IMR-90 (cell line): ENCODE data around the gene FMN2. TPM values are rescaled to one million over a fixed set of nuclear protein-coding genes. Genes with fewer than 3 reads are reported as not detected.
A peak's percentile ranks its signal among the peaks of the same experiment; 100 is the strongest.

ENCODE experiments used
- ATAC-seq: fragments of 200-7000 bp; cut with Tn5 transposase; 2 replicates; pipeline ENCODE4 v1.9.1; 2020; ENCODE audit warnings: low read depth, mild to moderate bottlenecking, moderate library complexity
- BruUV-seq: library from RNA; stranded (reverse); fragments of 400-500 nt; replicated peaks from 2 replicates; lab custom pipeline; 2021; lab: Mats Ljungman, UMichigan
- CTCF ChIA-PET: fragments of 300-600 bp; formaldehyde crosslinking; extraction: SDS; loops from one replicate; lab custom pipeline; 2021; ENCODE audit warnings: antibody characterized with exemption; lab: Yijun Ruan, JAX
- POLR2A ChIA-PET: fragments of 300-600 bp; sonication (Branson Sonifier 250); formaldehyde crosslinking; loops from one replicate; lab custom pipeline; 2022; ENCODE audit warnings: antibody characterized with exemption; ENCODE audit not compliant: unreplicated experiment; lab: Charles Lee
- DNase-seq: peaks from one replicate; pipeline ENCODE4 v3.0.0; 2013
- H2AFZ ChIP-seq: replicated peaks from 2 replicates; pipeline ENCODE3; 2013; ENCODE audit warnings: low read length, mild to moderate bottlenecking; ENCODE audit not compliant: poor library complexity
- H2AK5ac ChIP-seq: 2 replicates; pipeline ENCODE4 v1.6.1; 2013; ENCODE audit warnings: low read depth, low read length, inconsistent platforms
- H2AK9ac ChIP-seq: replicated peaks from 2 replicates; pipeline ENCODE3; 2013; ENCODE audit warnings: mild to moderate bottlenecking, low read depth, low read length, moderate library complexity; ENCODE audit not compliant: poor library complexity
- H2BK120ac ChIP-seq: 2 replicates; pipeline ENCODE4 v1.6.1; 2013; ENCODE audit warnings: low read depth, low read length, inconsistent platforms
- H2BK15ac ChIP-seq: 3 replicates; pipeline ENCODE4 v1.6.1; 2013; ENCODE audit warnings: low read depth, low read length, inconsistent platforms
- H2BK20ac ChIP-seq: 2 replicates; pipeline ENCODE4 v1.6.1; 2013; ENCODE audit warnings: low read depth, mild to moderate bottlenecking, inconsistent platforms, low read length, moderate library complexity
- H2BK5ac ChIP-seq: 2 replicates; pipeline ENCODE4 v1.6.1; 2013; ENCODE audit warnings: mild to moderate bottlenecking, low read depth, low read length, inconsistent platforms; ENCODE audit not compliant: poor library complexity, severe bottlenecking
- H3K14ac ChIP-seq: replicated peaks from 2 replicates; pipeline ENCODE4 v1.6.1; 2013; ENCODE audit warnings: low read depth, low read length, inconsistent platforms
- H3K18ac ChIP-seq: 2 replicates; pipeline ENCODE4 v1.6.1; 2013; ENCODE audit warnings: low read depth, low read length, control low read depth
- H3K23ac ChIP-seq: 2 replicates; pipeline ENCODE4 v1.6.1; 2013; ENCODE audit warnings: low read depth, low read length, inconsistent platforms
- H3K27ac ChIP-seq: 2 replicates; pipeline ENCODE4 v1.5.1; 2013; ENCODE audit warnings: mild to moderate bottlenecking, control low read depth, low read length; ENCODE audit not compliant: insufficient read depth
- H3K27me3 ChIP-seq: 2 replicates; pipeline ENCODE4 v1.6.1; 2013; ENCODE audit warnings: low read length; ENCODE audit not compliant: control insufficient read depth, insufficient read depth
- H3K36me3 ChIP-seq: 2 replicates; pipeline ENCODE4 v1.6.1; 2013; ENCODE audit warnings: low read length, mixed read lengths; ENCODE audit not compliant: control insufficient read depth, insufficient read depth
- H3K4ac ChIP-seq: 2 replicates; pipeline ENCODE4 v1.6.1; 2013; ENCODE audit warnings: low read depth, low read length, inconsistent platforms
- H3K4me1 ChIP-seq: 2 replicates; pipeline ENCODE4 v1.6.1; 2013; ENCODE audit warnings: low read length, mixed read lengths; ENCODE audit not compliant: control insufficient read depth, insufficient read depth
- H3K4me2 ChIP-seq: 2 replicates; pipeline ENCODE4 v1.6.1; 2013; ENCODE audit warnings: low read depth, mild to moderate bottlenecking, control low read depth, low read length, moderate library complexity
- H3K4me3 ChIP-seq: 2 replicates; pipeline ENCODE4 v1.5.1; 2013; ENCODE audit warnings: low read depth, mild to moderate bottlenecking, control low read depth, low read length, moderate library complexity; ENCODE audit not compliant: insufficient read depth
- H3K56ac ChIP-seq: 2 replicates; pipeline ENCODE4 v1.6.1; 2013; ENCODE audit warnings: low read length, inconsistent platforms; ENCODE audit not compliant: insufficient read depth; ENCODE audit errors: extremely low read depth
- H3K79me1 ChIP-seq, 2 experiments: 2 replicates each; pipeline ENCODE4 v1.6.1; 2013; ENCODE audit warnings: low read length in 2 of 2, inconsistent platforms in 1 of 2, low read depth in 1 of 2
- H3K9ac ChIP-seq: 2 replicates; pipeline ENCODE4 v1.6.1; 2013; ENCODE audit warnings: low read depth, low read length, control low read depth
- H3K9me1 ChIP-seq: 2 replicates; pipeline ENCODE4 v1.6.1; 2013; ENCODE audit warnings: low read length, inconsistent platforms; ENCODE audit not compliant: insufficient read depth
- H3K9me3 ChIP-seq: 2 replicates; pipeline ENCODE4 v1.6.1; 2013; ENCODE audit warnings: low read length; ENCODE audit not compliant: control insufficient read depth, insufficient read depth
- H4K20me1 ChIP-seq: 2 replicates; pipeline ENCODE4 v1.6.1; 2013; ENCODE audit warnings: low read length, inconsistent platforms; ENCODE audit not compliant: insufficient read depth
- H4K5ac ChIP-seq: 2 replicates; pipeline ENCODE4 v1.6.1; 2013; ENCODE audit warnings: mild to moderate bottlenecking, low read depth, low read length, control low read depth
- H4K8ac ChIP-seq, 2 experiments: 2 replicates each; pipeline ENCODE4 v1.6.1; 2013; ENCODE audit warnings: low read depth in 2 of 2, low read length in 2 of 2, control low read depth in 1 of 2, inconsistent platforms in 1 of 2
- H4K91ac ChIP-seq: 2 replicates; pipeline ENCODE4 v1.6.1; 2013; ENCODE audit warnings: low read depth, low read length, inconsistent platforms; ENCODE audit not compliant: insufficient read depth
- FOS ChIP-seq: fragments of 150-350 bp; IDR thresholded peaks from 2 replicates; pipeline ENCODE4 v1.6.1; 2016; ENCODE audit warnings: low read depth, low read length
- MXI1 ChIP-seq: IDR thresholded peaks from 2 replicates; pipeline ENCODE4 v1.6.1; 2012; ENCODE audit warnings: low read depth, mild to moderate bottlenecking, low read length, moderate library complexity, borderline replicate concordance
- WGBS, 2 experiments: methylation state at CpG; one replicate each; pipeline versions ENCODE4 v1.1.5 to v1.1.7; 2013; ENCODE audit warnings: missing lambda C conversion rate in 2 of 2; ENCODE audit not compliant: insufficient read length in 1 of 2; ENCODE audit errors: extremely low coverage in 2 of 2; 5-methylcytosine and 5-hydroxymethylcytosine counted together
- dilution Hi-C: fragments of 300-500 bp; cut with HindIII; formaldehyde crosslinking; loops from one replicate; pipeline ENCODE4 v1.14.3; 2018; ENCODE audit warnings: low sequenced_read_pairs; ENCODE audit not compliant: unreplicated experiment
- in situ Hi-C: fragments of 300-500 bp; cut with MboI; formaldehyde crosslinking; loops from 3 replicates; pipeline ENCODE4 v1.14.3; 2019; ENCODE audit warnings: low sequenced_read_pairs, inconsistent platforms, mixed read lengths
- intact Hi-C: fragments of 100-400 bp; cut with micrococcal nuclease; formaldehyde crosslinking; loops from 2 replicates; pipeline ENCODE4 v1.10.0; 2022
- polyA plus RNA-seq, 3 experiments: library from polyadenylated mRNA; depleted of rRNA; stranded (reverse); fragments of >200 nt; gene quantifications; 2 replicates each; pipeline ENCODE4 v1.2.3, GENCODE V29; 2012; ENCODE audit warnings: low replicate concordance in 1 of 3
- total RNA-seq: library from RNA; depleted of rRNA; stranded (reverse); fragments of >200 nt; gene quantifications from 2 replicates; pipeline ENCODE4 v1.2.3, GENCODE V29; 2012

The FMN2 gene
- total and polyA plus RNA-seq, 2 of the 4 experiments (the other 2 are of a cell fraction): 29.0 to 35.8 TPM

- in situ Hi-C loops: no loop called here
- peak overlapping the region; percentile 38; the same call in 1 of the 2 replicates for H3K18ac ChIP-seq
- H4K91ac ChIP-seq: no peak overlapping the region
- H3K27me3 ChIP-seq: no peaks in the 10 kb centered on the region
- H2BK15ac ChIP-seq: no peak overlapping the region
- H3K9ac ChIP-seq: peak overlapping the region; percentile 55
- no peaks in the 10 kb centered on the region for H3K36me3 ChIP-seq
- H3K4me2 ChIP-seq: peak overlapping the region; percentile 97
- intact Hi-C loops: loop anchor here (1.0 to 5.0 kb wide), 3 partner anchors 58 to 96 kb away; no protein-coding TSS in a partner anchor
- H3K79me1 ChIP-seq: peaks cover 14 to 21% of the 10 kb centered on the region in 2 experiments
- POLR2A ChIA-PET: no interaction called here
- H2BK5ac ChIP-seq: peak overlapping the region; percentile 55
- no peak overlapping the region; the same call in 1 of the 2 replicates for H2AK5ac ChIP-seq
- 0% methylated on average over 1 of the region's 5 CpGs; no CpG with 5 or more reads in 1 of the 2 experiments for WGBS, 2 experiments
- H4K8ac ChIP-seq: peak overlapping the region in 1 of 2 experiments; percentile 46; a peak in 2 of 4 replicates
- ATAC-seq: no peak
- dilution Hi-C loops: no loop called here
- TF ChIP-seq FOS (no peak), MXI1 (no peak)
- H2BK20ac ChIP-seq: 0 out of 2 replicates have a peak overlapping the region, but pooled peaks have one; percentile 13
- H4K5ac ChIP-seq: no peak overlapping the region
- H3K4me1 ChIP-seq: peaks cover 8% of the 10 kb centered on the region
- H3K14ac ChIP-seq: no peak overlapping the region
- peak overlapping the region; percentile 48; the same call in 1 of the 2 replicates for H2BK120ac ChIP-seq
- no TSS peak for BruUV-seq
- H3K4ac ChIP-seq: no peak overlapping the region
- H2AK9ac ChIP-seq: no peak overlapping the region
- DNase-seq: no peak
- H3K27ac ChIP-seq: peak overlapping the region; percentile 32; the same call in 1 of the 2 replicates
- CTCF ChIA-PET: interaction anchor here (0.6 to 2.4 kb wide), 5 partner anchors 59 to 336 kb away, joined by 3 to 6 read pairs (median 3); no protein-coding TSS in a partner anchor
- peak overlapping the region; percentile 89 for H3K4me3 ChIP-seq
- no peaks in the 10 kb centered on the region for H3K9me3 ChIP-seq
- H3K56ac ChIP-seq: peak overlapping the region; percentile 50; the same call in 1 of the 2 replicates
- H4K20me1 ChIP-seq: peaks cover 14% of the 10 kb centered on the region; the same call in 1 of the 2 replicates
- H3K23ac ChIP-seq: peak overlapping the region; percentile 74; the same call in 1 of the 2 replicates
- peaks cover 10% of the 10 kb centered on the region for H3K9me1 ChIP-seq
- H2AFZ ChIP-seq: peak overlapping the region; percentile 88
These were observed 604 bp upstream of the FMN2 start for GRCh38 chr1:240090957-240091600.
